Vagina (tissue), 2 donors: ENCODE results near the gene CSRNP3.

Source experiments
- POLR2A ChIP-seq, 2 donors: fragments of 450-650 bp; IDR thresholded peaks; one replicate each; pipeline ENCODE4 v1.6.1; 2017; ENCODE audit warnings: antibody characterized with exemption in 2 of 2, mild to moderate bottlenecking in 2 of 2, moderate library complexity in 2 of 2
- TF ChIP-seq, protein P1 (sequence below), 3 experiments: fragments of 450-650 bp in 2 of 3; fragments of 200-600 bp in 1 of 3; sonication (generic) in 1 of 3; IDR thresholded peaks; one replicate each; pipeline ENCODE4 v1.5.1; 2017 to 2019; ENCODE audit warnings: antibody characterized with exemption in 3 of 3, mild to moderate bottlenecking in 2 of 3, moderate library complexity in 2 of 3

DNA sequence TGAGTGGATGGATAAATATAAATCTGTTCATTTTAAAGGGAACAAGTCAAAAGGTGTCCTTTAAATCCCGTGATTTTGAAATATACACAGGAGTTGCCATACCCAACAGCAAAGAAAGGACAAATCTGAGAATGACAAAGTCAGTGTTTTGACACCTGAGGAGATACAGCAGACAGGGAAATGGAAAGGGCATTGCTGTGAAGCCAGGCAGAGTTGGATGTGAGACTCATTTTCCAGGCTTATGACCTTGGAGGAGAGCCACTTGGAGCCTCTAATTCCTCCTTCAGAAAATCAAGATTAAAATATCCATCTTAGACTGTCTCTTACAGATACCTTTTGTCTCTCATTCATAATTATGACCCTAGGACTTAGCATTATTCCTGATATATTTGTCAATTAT, 170.0 kb downstream of the CSRNP3 start:
- TF ChIP-seq, protein P1, sequence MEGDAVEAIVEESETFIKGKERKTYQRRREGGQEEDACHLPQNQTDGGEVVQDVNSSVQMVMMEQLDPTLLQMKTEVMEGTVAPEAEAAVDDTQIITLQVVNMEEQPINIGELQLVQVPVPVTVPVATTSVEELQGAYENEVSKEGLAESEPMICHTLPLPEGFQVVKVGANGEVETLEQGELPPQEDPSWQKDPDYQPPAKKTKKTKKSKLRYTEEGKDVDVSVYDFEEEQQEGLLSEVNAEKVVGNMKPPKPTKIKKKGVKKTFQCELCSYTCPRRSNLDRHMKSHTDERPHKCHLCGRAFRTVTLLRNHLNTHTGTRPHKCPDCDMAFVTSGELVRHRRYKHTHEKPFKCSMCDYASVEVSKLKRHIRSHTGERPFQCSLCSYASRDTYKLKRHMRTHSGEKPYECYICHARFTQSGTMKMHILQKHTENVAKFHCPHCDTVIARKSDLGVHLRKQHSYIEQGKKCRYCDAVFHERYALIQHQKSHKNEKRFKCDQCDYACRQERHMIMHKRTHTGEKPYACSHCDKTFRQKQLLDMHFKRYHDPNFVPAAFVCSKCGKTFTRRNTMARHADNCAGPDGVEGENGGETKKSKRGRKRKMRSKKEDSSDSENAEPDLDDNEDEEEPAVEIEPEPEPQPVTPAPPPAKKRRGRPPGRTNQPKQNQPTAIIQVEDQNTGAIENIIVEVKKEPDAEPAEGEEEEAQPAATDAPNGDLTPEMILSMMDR (IDR thresholded peaks at IDR 0.05) = no peak
- TF ChIP-seq POLR2A (IDR thresholded peaks at IDR 0.05) = no peak
